Occipital lobe (tissue), 2 donors: ENCODE measurements around the gene ADGRG6. TPM values are rescaled to one million over a fixed set of nuclear protein-coding genes. Genes with fewer than 3 reads are reported as not detected.

Experiments
- DNase-seq: peaks from one replicate; lab custom pipeline; 2025; lab: John Stamatoyannopoulos, UW
- total RNA-seq: library from RNA; depleted of rRNA; stranded (reverse); fragments of >200 nt; gene quantifications from one replicate; pipeline ENCODE4 v1.2.3, GENCODE V29; 2014

ADGRG6 gene
- total RNA-seq, 1 donor from 2014 or later: 28.2 TPM

DNA sequence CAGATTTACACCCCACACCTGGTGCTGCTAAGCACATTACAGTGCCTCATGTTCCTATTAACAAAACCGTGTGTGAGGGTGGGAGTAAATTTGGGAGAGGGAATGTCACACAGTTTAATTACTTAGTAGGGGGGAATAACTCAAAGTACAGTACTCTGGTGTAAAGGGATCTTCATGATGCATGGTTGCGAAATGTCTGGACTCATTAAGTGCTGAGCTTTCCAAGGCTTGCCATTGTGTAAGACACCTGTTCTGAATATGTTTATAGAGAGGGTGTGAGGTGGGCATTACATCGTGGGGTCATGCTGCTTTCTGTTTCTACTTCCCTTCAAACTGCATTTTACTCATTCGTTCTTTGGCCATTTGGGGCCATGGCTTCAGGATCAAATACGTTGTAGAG is 181.2 kb downstream of the ADGRG6 start:
- no peak for DNase-seq

DNA sequence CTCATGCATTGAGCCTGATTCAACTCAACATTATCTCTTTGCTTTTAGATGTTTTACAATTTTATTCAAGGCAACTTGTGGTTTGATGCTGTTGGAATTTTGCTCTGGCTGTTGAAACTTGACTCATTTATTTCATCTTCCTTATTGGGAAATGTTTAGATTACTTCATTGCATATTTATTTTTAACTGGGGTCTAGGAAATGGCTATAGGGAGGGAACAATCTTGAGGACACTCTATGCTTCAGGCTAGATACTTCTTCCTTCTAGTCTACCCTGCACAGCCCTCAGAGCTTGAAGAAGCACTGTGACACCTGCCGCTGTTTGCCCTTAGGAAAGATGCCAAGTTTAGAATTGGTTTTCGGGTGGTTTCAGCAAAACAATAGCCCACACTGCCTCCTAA is 183.4 kb downstream of the ADGRG6 start:
- no peak for DNase-seq

DNA sequence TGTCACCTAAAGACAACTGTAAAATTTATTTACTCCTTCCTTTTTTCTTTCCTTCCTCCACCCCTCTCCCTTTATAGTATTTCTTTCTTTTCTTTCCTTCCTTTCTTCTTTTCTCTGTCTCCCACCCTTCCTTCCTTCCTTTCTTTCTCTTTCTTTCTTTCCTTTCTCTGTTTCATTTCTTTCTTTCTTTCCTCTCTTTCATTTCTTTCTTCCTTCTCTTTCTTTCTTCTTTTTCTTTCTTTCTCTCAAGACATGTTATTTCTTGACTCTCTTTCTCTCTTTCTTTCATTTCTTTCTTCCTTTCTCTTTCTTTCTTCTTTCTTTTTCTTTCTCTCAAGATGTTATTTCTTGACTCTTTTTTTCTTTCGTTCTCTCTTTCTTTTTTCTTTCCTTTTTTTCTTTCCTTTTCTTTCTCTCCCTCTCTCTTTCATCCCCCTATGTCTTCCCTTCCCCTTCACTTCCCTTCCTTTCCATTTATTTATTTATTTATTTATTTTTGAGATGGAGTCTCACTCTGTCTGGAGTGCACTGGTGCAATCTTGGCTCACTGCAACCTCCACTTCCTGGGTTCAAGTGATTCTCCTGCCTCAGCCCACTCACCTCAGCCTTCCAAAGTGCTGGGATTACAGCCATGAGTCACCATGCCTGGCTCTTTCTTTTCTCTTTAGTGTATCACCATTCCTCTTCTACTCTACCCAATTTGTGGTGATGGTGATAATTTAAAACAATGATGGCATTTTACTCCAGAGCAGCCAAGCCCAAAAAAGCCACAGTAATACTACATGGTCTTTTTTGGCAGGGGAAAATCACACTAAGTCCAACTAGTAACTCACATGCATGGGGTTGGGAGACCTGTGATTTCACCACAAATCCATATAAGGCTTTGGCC is 188.2 kb downstream of the ADGRG6 start:
- no peak for DNase-seq

Other genes with a start within 250 kb of the ADGRG6 start
- gene GJE1, start 169.1 kb upstream of the ADGRG6 start, total RNA-seq: not detected
- gene NMBR, start 154.9 kb upstream of the ADGRG6 start, total RNA-seq: 12.6 TPM
- gene VTA1, start 154.7 kb upstream of the ADGRG6 start, total RNA-seq: 114 TPM